Thyroid gland (tissue), 4 donors: ENCODE results near the gene AMER3. TPM values are rescaled to one million over a fixed set of nuclear protein-coding genes. Genes with fewer than 3 reads are reported as not detected.

Experiments used
- DNase-seq, 2 donors: peaks; one replicate each; pipeline ENCODE4 v3.0.0-alpha.2; 2019
- H3K27ac ChIP-seq, 3 donors: fragments of 200-600 bp; sonication (generic); 1 replicate in 2 of 3; 2 replicates in 1 of 3; pipeline ENCODE4 v1.5.1; 2016 to 2019; ENCODE audit warnings: mild to moderate bottlenecking in 1 of 3, moderate library complexity in 1 of 3
- H3K27me3 ChIP-seq: fragments of 200-600 bp; sonication (generic); one replicate; pipeline ENCODE4 v1.5.1; 2019
- H3K36me3 ChIP-seq, 2 donors: fragments of 200-600 bp; sonication (generic); one replicate each; pipeline ENCODE4 v1.5.1; 2016 to 2019
- H3K4me1 ChIP-seq, 2 donors: fragments of 200-600 bp; sonication (generic); one replicate each; pipeline ENCODE4 v1.5.1; 2017 to 2019
- H3K4me3 ChIP-seq, 3 donors: fragments of 200-600 bp; sonication (generic); replicated peaks in 1 of 3; 1 replicate in 2 of 3; 2 replicates in 1 of 3; pipeline ENCODE4 v1.5.1; 2016; ENCODE audit warnings: mild to moderate bottlenecking in 1 of 3
- H3K9me3 ChIP-seq: fragments of 200-600 bp; sonication (generic); one replicate; pipeline ENCODE4 v1.5.1; 2017
- POLR2A ChIP-seq, 2 donors: fragments of 450-650 bp; IDR thresholded peaks; one replicate each; pipeline ENCODE4 v1.6.1; 2017; ENCODE audit warnings: antibody characterized with exemption in 2 of 2, mild to moderate bottlenecking in 2 of 2, moderate library complexity in 1 of 2
- WGBS, 2 donors: methylation state at CpG; one replicate each; pipeline ENCODE4 v1.1.5; 2017; 5-methylcytosine and 5-hydroxymethylcytosine counted together
- intact Hi-C: fragments of 100-400 bp; cut with DNase I; formaldehyde crosslinking; loops from one replicate; pipeline ENCODE4 v1.15.1; 2023
- total RNA-seq, 4 donors: library from RNA; depleted of rRNA; stranded (reverse); fragments of >200 nt; gene quantifications; one replicate each; pipeline ENCODE4 v1.2.3, GENCODE V29; 2016
- TF ChIP-seq, protein P1 (sequence below), 6 experiments: fragments of 200-600 bp in 3 of 6; fragments of 450-650 bp in 3 of 6; sonication (generic) in 3 of 6; IDR thresholded peaks; one replicate each; pipeline ENCODE4 v1.5.1; 2016 to 2019; ENCODE audit warnings: antibody characterized with exemption in 6 of 6, mild to moderate bottlenecking in 2 of 6, inconsistent platforms in 1 of 6, moderate library complexity in 1 of 6

Gene AMER3
- total RNA-seq, 4 donors from 2014 or later: 0.08 TPM; not detected in 3

DNA sequence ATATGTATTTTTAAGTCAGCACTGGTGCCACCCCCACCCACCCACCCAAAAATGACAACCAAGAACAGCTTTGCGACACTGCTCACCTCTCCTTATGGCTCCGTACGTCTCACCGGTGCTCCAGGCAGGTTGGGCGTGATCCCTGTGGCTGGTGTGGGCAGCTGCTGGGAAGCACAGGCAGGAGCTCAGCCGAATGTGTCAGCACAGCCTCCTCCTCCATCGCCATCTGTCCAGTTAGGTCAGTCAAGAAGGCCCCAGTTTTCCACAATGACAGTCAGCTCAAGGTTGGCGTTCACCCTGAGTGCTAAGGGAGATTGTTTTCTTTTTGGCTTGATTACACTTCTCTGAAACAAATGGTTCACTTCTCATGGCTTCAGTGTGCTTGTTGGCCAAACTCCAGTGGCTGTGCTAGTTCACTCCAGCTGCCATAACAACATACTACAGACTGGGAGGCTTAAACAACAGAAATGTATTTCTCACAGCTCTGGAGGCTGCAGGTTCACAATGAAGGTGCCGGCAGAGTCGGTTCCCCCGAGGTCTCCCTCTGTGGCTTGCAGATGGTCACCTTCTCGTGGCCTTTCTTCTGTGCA, 30.2 kb downstream of the AMER3 start:
- Histone ChIP-seq H3K4me1 (peaks cover 0 to 3% of the 10 kb centered on the region in 2 donors), H3K9me3 (no peaks in the 10 kb centered on the region), H3K27me3 (no peaks in the 10 kb centered on the region), H3K36me3 (no peaks in the 10 kb centered on the region), H3K4me3 (no peak overlapping the region), H3K27ac (no peak overlapping the region)
- intact Hi-C loops: no loop called here
- no peak for TF ChIP-seq POLR2A (IDR thresholded peaks at IDR 0.05)
- TF ChIP-seq, protein P1, sequence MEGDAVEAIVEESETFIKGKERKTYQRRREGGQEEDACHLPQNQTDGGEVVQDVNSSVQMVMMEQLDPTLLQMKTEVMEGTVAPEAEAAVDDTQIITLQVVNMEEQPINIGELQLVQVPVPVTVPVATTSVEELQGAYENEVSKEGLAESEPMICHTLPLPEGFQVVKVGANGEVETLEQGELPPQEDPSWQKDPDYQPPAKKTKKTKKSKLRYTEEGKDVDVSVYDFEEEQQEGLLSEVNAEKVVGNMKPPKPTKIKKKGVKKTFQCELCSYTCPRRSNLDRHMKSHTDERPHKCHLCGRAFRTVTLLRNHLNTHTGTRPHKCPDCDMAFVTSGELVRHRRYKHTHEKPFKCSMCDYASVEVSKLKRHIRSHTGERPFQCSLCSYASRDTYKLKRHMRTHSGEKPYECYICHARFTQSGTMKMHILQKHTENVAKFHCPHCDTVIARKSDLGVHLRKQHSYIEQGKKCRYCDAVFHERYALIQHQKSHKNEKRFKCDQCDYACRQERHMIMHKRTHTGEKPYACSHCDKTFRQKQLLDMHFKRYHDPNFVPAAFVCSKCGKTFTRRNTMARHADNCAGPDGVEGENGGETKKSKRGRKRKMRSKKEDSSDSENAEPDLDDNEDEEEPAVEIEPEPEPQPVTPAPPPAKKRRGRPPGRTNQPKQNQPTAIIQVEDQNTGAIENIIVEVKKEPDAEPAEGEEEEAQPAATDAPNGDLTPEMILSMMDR (IDR thresholded peaks at IDR 0.05): no peak
- DNase-seq: peak; percentile 77 to 85
- WGBS, 2 donors: 58 to 75% methylated on average over 11 to 12 of the region's 12 CpGs

DNA sequence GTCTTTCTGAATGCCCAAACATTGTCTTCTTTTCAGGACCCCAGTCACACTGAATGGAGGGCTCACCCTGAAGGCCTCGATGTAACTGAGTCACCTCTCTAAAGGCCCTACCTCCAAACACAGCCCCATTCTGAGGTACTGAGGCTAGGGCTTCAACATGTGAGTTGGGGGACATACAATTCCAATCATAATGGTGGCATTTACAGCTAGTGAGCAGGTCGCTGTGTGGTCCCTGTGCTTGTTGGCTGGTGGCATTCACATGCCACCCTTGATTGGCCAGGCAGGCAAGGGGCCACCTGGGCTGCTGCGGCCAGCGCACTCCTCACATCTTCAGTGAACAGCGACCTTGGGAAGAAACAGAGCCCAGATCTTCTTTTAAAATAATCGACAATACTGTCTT, 30.7 kb downstream of the AMER3 start:
- H3K4me1 ChIP-seq: peaks cover 0 to 3% of the 10 kb centered on the region in 2 donors
- TF ChIP-seq POLR2A (IDR thresholded peaks at IDR 0.05): no peak
- TF ChIP-seq, protein P1 (IDR thresholded peaks at IDR 0.05): no peak
- H3K4me3 ChIP-seq: no peak overlapping the region
- intact Hi-C loops: no loop called here
- H3K27ac ChIP-seq: no peak overlapping the region
- 92 to 93% methylated on average over 6 of the region's 6 CpGs for WGBS, 2 donors
- no peaks in the 10 kb centered on the region for H3K36me3 ChIP-seq
- no peaks in the 10 kb centered on the region for H3K27me3 ChIP-seq
- no peaks in the 10 kb centered on the region for H3K9me3 ChIP-seq
- no peak for DNase-seq

DNA sequence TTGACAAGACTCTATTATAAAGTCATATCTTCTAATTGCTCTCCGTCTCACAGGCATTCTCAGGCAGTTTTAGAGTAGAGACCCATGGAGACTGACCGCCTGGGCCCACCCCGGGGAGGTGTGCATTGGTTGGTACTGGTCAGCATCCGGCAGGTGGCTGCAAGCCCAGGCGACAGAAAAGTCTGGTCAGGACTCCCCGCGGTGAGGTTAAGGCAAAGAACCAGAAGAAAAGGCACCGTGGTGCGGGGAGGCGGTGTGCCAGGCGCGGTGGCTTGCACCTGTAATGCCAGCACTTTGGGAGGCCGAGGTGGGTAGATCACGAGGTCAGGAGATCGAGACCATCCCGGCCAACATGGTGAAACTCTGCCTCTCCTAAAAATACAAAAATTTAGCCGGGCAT, 32.5 kb downstream of the AMER3 start:
- DNase-seq: no peak
- Histone ChIP-seq H3K4me3 (no peak overlapping the region), H3K27ac (no peak overlapping the region), H3K4me1 (peaks cover 0 to 3% of the 10 kb centered on the region in 2 donors), H3K36me3 (no peaks in the 10 kb centered on the region), H3K27me3 (no peaks in the 10 kb centered on the region), H3K9me3 (no peaks in the 10 kb centered on the region)
- TF ChIP-seq POLR2A (IDR thresholded peaks at IDR 0.05): no peak
- TF ChIP-seq, protein P1 (IDR thresholded peaks at IDR 0.05): no peak
- 87 to 92% methylated on average over 17 of the region's 17 CpGs for WGBS, 2 donors
- intact Hi-C loops: no loop called here

DNA sequence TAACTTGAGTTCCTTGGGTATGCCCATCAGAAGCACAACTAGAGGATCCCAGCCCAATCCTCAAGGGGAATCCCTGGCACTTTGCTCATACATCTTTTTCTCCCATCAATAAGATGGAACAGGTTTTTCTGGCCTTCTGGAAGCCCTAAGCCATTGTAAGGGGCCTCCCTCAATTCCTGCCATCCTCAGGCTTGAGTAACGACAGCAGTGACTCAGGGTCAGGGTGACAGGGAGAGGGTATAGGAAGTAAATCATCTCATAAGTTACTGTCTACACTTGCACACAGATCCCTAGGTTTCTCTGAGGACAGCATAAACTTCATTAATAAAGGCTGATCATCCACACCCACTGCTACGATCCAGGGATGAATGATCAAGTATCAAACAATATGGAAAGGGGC, 35.0 kb downstream of the AMER3 start:
- no peak for DNase-seq

More for the DNA sequence above, 35.0 kb downstream of the AMER3 start:
- Histone ChIP-seq H3K4me1 (peaks cover 0 to 3% of the 10 kb centered on the region in 2 donors), H3K36me3 (no peaks in the 10 kb centered on the region), H3K27me3 (no peaks in the 10 kb centered on the region), H3K4me3 (no peak overlapping the region), H3K9me3 (no peaks in the 10 kb centered on the region), H3K27ac (no peak overlapping the region)
- intact Hi-C loops: no loop called here
- TF ChIP-seq, protein P1 (IDR thresholded peaks at IDR 0.05): no peak
- TF ChIP-seq POLR2A (IDR thresholded peaks at IDR 0.05): no peak
- WGBS, 2 donors: 83 to 91% methylated on average over 2 of the region's 2 CpGs
